A549 (cell line): Measurements from ENCODE around the gene CHEK1.

Experiments
- CTCF ChIP-seq: fragments of >200 bp; sonication (Bioruptor Twin); formaldehyde crosslinking; IDR thresholded peaks from 3 replicates; pipeline ENCODE4 v1.5.1; 2016
- GATA3 ChIP-seq: IDR thresholded peaks from 2 replicates; pipeline ENCODE4 v1.6.1; 2012; ENCODE audit warnings: borderline replicate concordance
- PBX3 ChIP-seq: IDR thresholded peaks from 2 replicates; pipeline ENCODE4 v1.6.1; 2012
- POLR2A ChIP-seq: IDR thresholded peaks from 2 replicates; pipeline ENCODE4 v1.6.1; 2012; ENCODE audit warnings: mild to moderate bottlenecking, low read length

GRCh38 chr11:125688066-125688465 is 63.1 kb downstream of the CHEK1 start:
- TF ChIP-seq PBX3 (no peak), POLR2A (no peak), CTCF (no peak), GATA3 (no peak)
